ENCODE results near the gene FREM1.

The FREM1 gene

DNA sequence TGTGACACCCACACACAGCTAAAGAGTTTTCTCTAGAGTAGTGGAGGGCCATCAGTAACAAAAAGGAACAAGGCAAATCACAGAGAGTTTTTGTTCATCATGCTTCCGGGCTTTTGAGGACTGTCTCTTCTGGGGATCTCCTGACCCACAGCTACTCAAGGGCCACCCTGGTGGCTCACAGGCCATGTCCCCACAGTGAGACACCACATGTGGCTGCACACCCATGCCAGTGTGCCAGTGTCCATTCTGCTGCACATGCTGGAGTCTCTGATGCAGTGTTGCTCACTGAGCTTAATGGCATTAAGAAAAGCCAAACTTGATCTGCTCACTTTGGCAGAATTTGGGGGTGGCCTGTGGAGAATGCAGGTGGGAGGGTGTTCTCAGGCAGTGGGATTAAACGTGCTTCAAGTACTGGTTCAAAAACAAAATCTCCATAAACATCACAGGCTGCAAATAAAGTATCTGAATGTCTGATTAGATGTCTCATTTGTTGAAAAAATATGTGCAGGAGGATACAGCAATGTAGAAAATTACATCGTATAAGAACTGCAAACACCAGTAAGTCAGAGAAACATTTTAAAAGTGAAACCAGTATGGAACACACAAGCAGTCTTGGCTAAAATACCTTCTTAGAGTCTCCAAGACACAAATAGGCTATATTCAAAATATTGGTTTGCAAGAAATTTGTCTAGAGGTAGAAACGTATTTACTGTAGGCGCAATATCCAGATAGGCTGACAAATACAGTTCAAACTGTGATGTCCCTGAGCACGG lies 11.0 kb downstream of the FREM1 start:
- H3K4me1 ChIP-seq (ENCODE audit: control insufficient read depth, insufficient read depth, low read length): no peaks in the 10 kb centered on the region
- H3K27ac ChIP-seq (ENCODE audit: low read length): no peak overlapping the region
- H3K4me3 ChIP-seq (ENCODE audit: low read length in 2 of 2): peak overlapping the region; percentile 11 to 23
- H3K27me3 ChIP-seq (ENCODE audit: control insufficient read depth in 1 of 2, insufficient read depth in 2 of 2, low read length in 2 of 2): no peaks in the 10 kb centered on the region
- no peaks in the 10 kb centered on the region for H3K9me3 ChIP-seq (ENCODE audit: control insufficient read depth in 2 of 2, low read length in 2 of 2)
- no peaks in the 10 kb centered on the region for H3K36me3 ChIP-seq (ENCODE audit: control insufficient read depth in 2 of 2, insufficient read depth in 2 of 2, low read length in 2 of 2)
- H3K9ac ChIP-seq (ENCODE audit: low read length in 2 of 2): no peak overlapping the region

GRCh38 chr9:14895806-14896205 lies 14.4 kb downstream of the FREM1 start:
- Histone ChIP-seq H3K9me3 (ENCODE audit: control insufficient read depth in 2 of 2, low read length in 2 of 2) (no peaks in the 10 kb centered on the region), H3K27me3 (ENCODE audit: control insufficient read depth in 1 of 2, insufficient read depth in 2 of 2, low read length in 2 of 2) (no peaks in the 10 kb centered on the region), H3K36me3 (ENCODE audit: control insufficient read depth in 2 of 2, insufficient read depth in 2 of 2, low read length in 2 of 2) (no peaks in the 10 kb centered on the region), H3K4me1 (ENCODE audit: control insufficient read depth, insufficient read depth, low read length) (no peaks in the 10 kb centered on the region), H3K9ac (ENCODE audit: low read length in 2 of 2) (no peak overlapping the region), H3K4me3 (ENCODE audit: low read length in 2 of 2) (no peak overlapping the region), H3K27ac (ENCODE audit: low read length) (no peak overlapping the region)

DNA sequence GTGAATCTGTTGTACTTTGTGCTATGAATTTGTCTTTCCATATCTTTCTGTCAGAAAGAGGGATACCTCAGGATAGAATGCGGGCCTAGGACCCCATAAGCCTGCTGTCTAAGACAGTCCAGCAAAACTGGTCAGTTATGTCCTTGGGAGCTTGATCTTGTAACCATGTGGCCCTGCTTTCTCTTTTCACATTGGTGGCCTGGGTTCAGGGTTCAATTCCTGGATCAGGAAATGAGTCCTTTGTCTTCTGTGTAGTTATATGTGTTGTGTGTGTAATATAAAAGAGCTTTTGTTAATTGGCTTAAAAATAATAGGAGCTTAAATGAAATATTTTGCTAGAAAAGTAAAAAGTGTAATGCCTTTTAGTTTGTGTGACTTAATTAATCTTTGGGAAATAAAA lies 16.9 kb downstream of the FREM1 start:
- Histone ChIP-seq H3K9me3 (ENCODE audit: control insufficient read depth in 2 of 2, low read length in 2 of 2) (no peaks in the 10 kb centered on the region), H3K4me1 (ENCODE audit: control insufficient read depth, insufficient read depth, low read length) (no peaks in the 10 kb centered on the region), H3K27ac (ENCODE audit: low read length) (no peak overlapping the region), H3K27me3 (ENCODE audit: control insufficient read depth in 1 of 2, insufficient read depth in 2 of 2, low read length in 2 of 2) (no peaks in the 10 kb centered on the region), H3K36me3 (ENCODE audit: control insufficient read depth in 2 of 2, insufficient read depth in 2 of 2, low read length in 2 of 2) (no peaks in the 10 kb centered on the region), H3K4me3 (ENCODE audit: low read length in 2 of 2) (no peak overlapping the region), H3K9ac (ENCODE audit: low read length in 2 of 2) (no peak overlapping the region)

GRCh38 chr9:14891332-14891731 lies 18.9 kb downstream of the FREM1 start:
- Histone ChIP-seq H3K4me1 (ENCODE audit: control insufficient read depth, insufficient read depth, low read length) (no peaks in the 10 kb centered on the region), H3K27me3 (ENCODE audit: control insufficient read depth in 1 of 2, insufficient read depth in 2 of 2, low read length in 2 of 2) (no peaks in the 10 kb centered on the region), H3K4me3 (ENCODE audit: low read length in 2 of 2) (no peak overlapping the region)

GRCh38 chr9:14889451-14889850 lies 20.8 kb downstream of the FREM1 start:
- no peak overlapping the region for H3K27ac ChIP-seq (ENCODE audit: low read length)
- H3K27me3 ChIP-seq (ENCODE audit: control insufficient read depth in 1 of 2, insufficient read depth in 2 of 2, low read length in 2 of 2): no peaks in the 10 kb centered on the region
- H3K9ac ChIP-seq (ENCODE audit: low read length in 2 of 2): no peak overlapping the region
- no peak overlapping the region for H3K4me3 ChIP-seq (ENCODE audit: low read length in 2 of 2)
- H3K36me3 ChIP-seq (ENCODE audit: control insufficient read depth in 2 of 2, insufficient read depth in 2 of 2, low read length in 2 of 2): no peaks in the 10 kb centered on the region
- no peaks in the 10 kb centered on the region for H3K4me1 ChIP-seq (ENCODE audit: control insufficient read depth, insufficient read depth, low read length)
- H3K9me3 ChIP-seq (ENCODE audit: control insufficient read depth in 2 of 2, low read length in 2 of 2): no peaks in the 10 kb centered on the region

More at GRCh38 chr9:14891332-14891731, 18.9 kb downstream of the FREM1 start:
- Histone ChIP-seq H3K9ac (ENCODE audit: low read length in 2 of 2) (no peak overlapping the region), H3K36me3 (ENCODE audit: control insufficient read depth in 2 of 2, insufficient read depth in 2 of 2, low read length in 2 of 2) (no peaks in the 10 kb centered on the region), H3K9me3 (ENCODE audit: control insufficient read depth in 2 of 2, low read length in 2 of 2) (no peaks in the 10 kb centered on the region), H3K27ac (ENCODE audit: low read length) (no peak overlapping the region)

GRCh38 chr9:14888875-14889274 lies 21.4 kb downstream of the FREM1 start:
- no peaks in the 10 kb centered on the region for H3K36me3 ChIP-seq (ENCODE audit: control insufficient read depth in 2 of 2, insufficient read depth in 2 of 2, low read length in 2 of 2)
- no peaks in the 10 kb centered on the region for H3K4me1 ChIP-seq (ENCODE audit: control insufficient read depth, insufficient read depth, low read length)
- no peaks in the 10 kb centered on the region for H3K9me3 ChIP-seq (ENCODE audit: control insufficient read depth in 2 of 2, low read length in 2 of 2)
- H3K27me3 ChIP-seq (ENCODE audit: control insufficient read depth in 1 of 2, insufficient read depth in 2 of 2, low read length in 2 of 2): no peaks in the 10 kb centered on the region
- H3K9ac ChIP-seq (ENCODE audit: low read length in 2 of 2): no peak overlapping the region
- H3K4me3 ChIP-seq (ENCODE audit: low read length in 2 of 2): no peak overlapping the region
- no peak overlapping the region for H3K27ac ChIP-seq (ENCODE audit: low read length)

GRCh38 chr9:14888272-14888671 lies 22.0 kb downstream of the FREM1 start:
- Histone ChIP-seq H3K9me3 (ENCODE audit: control insufficient read depth in 2 of 2, low read length in 2 of 2) (no peaks in the 10 kb centered on the region), H3K4me1 (ENCODE audit: control insufficient read depth, insufficient read depth, low read length) (no peaks in the 10 kb centered on the region), H3K27ac (ENCODE audit: low read length) (no peak overlapping the region), H3K9ac (ENCODE audit: low read length in 2 of 2) (no peak overlapping the region), H3K36me3 (ENCODE audit: control insufficient read depth in 2 of 2, insufficient read depth in 2 of 2, low read length in 2 of 2) (no peaks in the 10 kb centered on the region), H3K27me3 (ENCODE audit: control insufficient read depth in 1 of 2, insufficient read depth in 2 of 2, low read length in 2 of 2) (no peaks in the 10 kb centered on the region), H3K4me3 (ENCODE audit: low read length in 2 of 2) (no peak overlapping the region)

- Histone ChIP-seq H3K9me3 (ENCODE audit: control insufficient read depth in 2 of 2, low read length in 2 of 2) (no peaks in the 10 kb centered on the region), H3K4me1 (ENCODE audit: control insufficient read depth, insufficient read depth, low read length) (no peaks in the 10 kb centered on the region), H3K9ac (ENCODE audit: low read length in 2 of 2) (no peak overlapping the region), H3K27me3 (ENCODE audit: control insufficient read depth in 1 of 2, insufficient read depth in 2 of 2, low read length in 2 of 2) (no peaks in the 10 kb centered on the region), H3K36me3 (ENCODE audit: control insufficient read depth in 2 of 2, insufficient read depth in 2 of 2, low read length in 2 of 2) (no peaks in the 10 kb centered on the region), H3K27ac (ENCODE audit: low read length) (no peak overlapping the region), H3K4me3 (ENCODE audit: low read length in 2 of 2) (no peak overlapping the region)
These were observed 23.1 kb downstream of the FREM1 start for GRCh38 chr9:14887149-14887548.

DNA sequence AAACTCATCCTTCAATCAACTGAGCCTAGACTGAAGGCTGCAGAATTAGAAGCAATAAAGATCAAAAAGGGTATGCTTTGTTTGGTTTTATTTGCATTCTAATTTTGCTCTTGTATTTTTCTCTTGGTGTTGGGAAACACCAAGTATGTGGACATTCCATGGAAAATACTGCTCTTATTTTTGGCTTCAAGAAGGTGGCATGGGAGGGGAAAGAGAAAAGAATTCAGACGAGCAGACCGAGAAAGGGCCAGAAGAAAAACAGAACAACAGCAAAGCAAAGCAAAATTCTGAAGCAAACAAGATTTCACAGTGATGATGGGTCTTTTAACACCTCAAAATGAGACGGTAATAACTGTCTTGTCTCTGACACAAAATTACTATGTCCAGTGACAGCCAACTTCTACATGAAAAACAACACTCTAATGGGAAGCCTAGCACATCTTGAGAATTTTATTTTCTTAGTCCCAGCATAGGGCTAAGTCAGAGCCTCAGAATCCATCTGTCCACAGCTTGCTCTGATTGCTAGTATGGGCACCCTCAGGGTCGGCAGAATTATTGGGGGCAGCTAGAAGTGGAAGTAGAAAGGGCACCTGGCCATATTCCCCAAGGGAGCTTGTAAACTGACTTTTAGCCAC lies 26.8 kb downstream of the FREM1 start:
- no peaks in the 10 kb centered on the region for H3K27me3 ChIP-seq (ENCODE audit: control insufficient read depth in 1 of 2, insufficient read depth in 2 of 2, low read length in 2 of 2)
- H3K27ac ChIP-seq (ENCODE audit: low read length): no peak overlapping the region
- no peak overlapping the region for H3K9ac ChIP-seq (ENCODE audit: low read length in 2 of 2)
- no peaks in the 10 kb centered on the region for H3K4me1 ChIP-seq (ENCODE audit: control insufficient read depth, insufficient read depth, low read length)
- no peak overlapping the region for H3K4me3 ChIP-seq (ENCODE audit: low read length in 2 of 2)
- H3K9me3 ChIP-seq (ENCODE audit: control insufficient read depth in 2 of 2, low read length in 2 of 2): no peaks in the 10 kb centered on the region
- H3K36me3 ChIP-seq (ENCODE audit: control insufficient read depth in 2 of 2, insufficient read depth in 2 of 2, low read length in 2 of 2): no peaks in the 10 kb centered on the region

- no peaks in the 10 kb centered on the region for H3K4me1 ChIP-seq (ENCODE audit: control insufficient read depth, insufficient read depth, low read length)
- no peaks in the 10 kb centered on the region for H3K36me3 ChIP-seq (ENCODE audit: control insufficient read depth in 2 of 2, insufficient read depth in 2 of 2, low read length in 2 of 2)
- H3K9me3 ChIP-seq (ENCODE audit: control insufficient read depth in 2 of 2, low read length in 2 of 2): peaks cover 0 to 6% of the 10 kb centered on the region in 2 donors
- H3K27ac ChIP-seq (ENCODE audit: low read length): no peak overlapping the region
- H3K9ac ChIP-seq (ENCODE audit: low read length in 2 of 2): no peak overlapping the region
- H3K27me3 ChIP-seq (ENCODE audit: control insufficient read depth in 1 of 2, insufficient read depth in 2 of 2, low read length in 2 of 2): no peaks in the 10 kb centered on the region
- H3K4me3 ChIP-seq (ENCODE audit: low read length in 2 of 2): no peak overlapping the region
These were observed 28.1 kb downstream of the FREM1 start for GRCh38 chr9:14882090-14882489.

GRCh38 chr9:14881006-14881405 lies 29.2 kb downstream of the FREM1 start:
- H3K27ac ChIP-seq (ENCODE audit: low read length): no peak overlapping the region
- H3K9ac ChIP-seq (ENCODE audit: low read length in 2 of 2): no peak overlapping the region

More at GRCh38 chr9:14881006-14881405, 29.2 kb downstream of the FREM1 start:
- no peaks in the 10 kb centered on the region for H3K36me3 ChIP-seq (ENCODE audit: control insufficient read depth in 2 of 2, insufficient read depth in 2 of 2, low read length in 2 of 2)
- no peak overlapping the region for H3K4me3 ChIP-seq (ENCODE audit: low read length in 2 of 2)
- H3K27me3 ChIP-seq (ENCODE audit: control insufficient read depth in 1 of 2, insufficient read depth in 2 of 2, low read length in 2 of 2): no peaks in the 10 kb centered on the region
- H3K9me3 ChIP-seq (ENCODE audit: control insufficient read depth in 2 of 2, low read length in 2 of 2): peaks cover 0 to 6% of the 10 kb centered on the region in 2 donors
- H3K4me1 ChIP-seq (ENCODE audit: control insufficient read depth, insufficient read depth, low read length): no peaks in the 10 kb centered on the region

Data from stomach smooth muscle (tissue), 2 donors.